ENCODE data around the gene CFL1.

DNA sequence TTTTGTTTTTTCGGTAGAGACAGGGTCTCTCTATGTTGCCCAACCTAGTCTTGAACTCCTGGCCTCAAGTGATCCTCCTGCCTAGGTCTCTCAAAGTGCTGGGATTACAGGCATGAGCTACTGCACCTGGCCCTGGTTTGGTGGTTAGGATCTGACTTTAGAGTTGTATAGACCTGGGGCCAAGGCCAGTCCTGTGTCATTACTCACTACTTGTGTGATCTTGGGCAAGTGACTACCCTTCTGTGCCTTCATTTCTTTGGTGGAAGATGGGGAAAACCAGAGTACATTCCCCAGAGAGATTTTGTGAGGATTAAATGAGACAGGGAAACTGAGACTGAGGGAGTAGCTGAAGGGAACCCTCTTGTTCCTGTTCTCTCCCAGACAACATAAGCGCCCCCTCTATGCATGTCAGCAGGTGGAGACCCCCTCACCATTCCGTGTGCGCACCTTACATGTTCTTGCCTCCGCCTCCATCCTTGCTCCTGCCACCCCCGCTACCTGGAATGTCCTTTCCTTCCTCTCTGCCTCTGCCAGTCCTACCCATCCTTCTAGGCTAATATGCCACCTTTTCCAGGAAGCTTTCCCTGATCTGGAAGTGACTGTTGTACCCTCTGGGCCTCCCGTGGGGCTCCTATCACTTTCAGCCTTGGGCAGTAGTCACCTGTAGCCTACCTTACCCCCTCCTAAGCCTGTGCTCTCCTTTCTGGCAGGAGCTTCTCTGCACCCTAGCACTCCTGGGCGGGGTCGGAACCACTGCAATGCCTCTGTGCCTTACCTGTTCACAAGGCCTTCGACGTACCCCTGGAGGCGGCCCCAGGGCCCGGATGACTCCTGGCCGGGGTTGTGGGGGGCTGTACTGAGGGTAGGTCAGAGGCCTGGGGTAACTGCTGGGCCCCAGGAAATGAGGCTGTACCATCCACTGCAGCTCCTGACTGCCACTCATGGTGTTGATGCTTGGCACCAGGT, 38.3 kb upstream of the CFL1 start:
- TF ChIP-seq POLR2AphosphoS5 (IDR thresholded peaks at IDR 0.05; ENCODE audit: low read depth, low read length) (no peak), TAF1 (IDR thresholded peaks at IDR 0.05; ENCODE audit: borderline replicate concordance, insufficient read depth, low read length) (no peak), SIN3A (IDR thresholded peaks at IDR 0.05; ENCODE audit: borderline replicate concordance, insufficient read depth, low read length) (no peak)
- TF ChIP-seq, protein P1, sequence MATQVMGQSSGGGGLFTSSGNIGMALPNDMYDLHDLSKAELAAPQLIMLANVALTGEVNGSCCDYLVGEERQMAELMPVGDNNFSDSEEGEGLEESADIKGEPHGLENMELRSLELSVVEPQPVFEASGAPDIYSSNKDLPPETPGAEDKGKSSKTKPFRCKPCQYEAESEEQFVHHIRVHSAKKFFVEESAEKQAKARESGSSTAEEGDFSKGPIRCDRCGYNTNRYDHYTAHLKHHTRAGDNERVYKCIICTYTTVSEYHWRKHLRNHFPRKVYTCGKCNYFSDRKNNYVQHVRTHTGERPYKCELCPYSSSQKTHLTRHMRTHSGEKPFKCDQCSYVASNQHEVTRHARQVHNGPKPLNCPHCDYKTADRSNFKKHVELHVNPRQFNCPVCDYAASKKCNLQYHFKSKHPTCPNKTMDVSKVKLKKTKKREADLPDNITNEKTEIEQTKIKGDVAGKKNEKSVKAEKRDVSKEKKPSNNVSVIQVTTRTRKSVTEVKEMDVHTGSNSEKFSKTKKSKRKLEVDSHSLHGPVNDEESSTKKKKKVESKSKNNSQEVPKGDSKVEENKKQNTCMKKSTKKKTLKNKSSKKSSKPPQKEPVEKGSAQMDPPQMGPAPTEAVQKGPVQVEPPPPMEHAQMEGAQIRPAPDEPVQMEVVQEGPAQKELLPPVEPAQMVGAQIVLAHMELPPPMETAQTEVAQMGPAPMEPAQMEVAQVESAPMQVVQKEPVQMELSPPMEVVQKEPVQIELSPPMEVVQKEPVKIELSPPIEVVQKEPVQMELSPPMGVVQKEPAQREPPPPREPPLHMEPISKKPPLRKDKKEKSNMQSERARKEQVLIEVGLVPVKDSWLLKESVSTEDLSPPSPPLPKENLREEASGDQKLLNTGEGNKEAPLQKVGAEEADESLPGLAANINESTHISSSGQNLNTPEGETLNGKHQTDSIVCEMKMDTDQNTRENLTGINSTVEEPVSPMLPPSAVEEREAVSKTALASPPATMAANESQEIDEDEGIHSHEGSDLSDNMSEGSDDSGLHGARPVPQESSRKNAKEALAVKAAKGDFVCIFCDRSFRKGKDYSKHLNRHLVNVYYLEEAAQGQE (IDR thresholded peaks at IDR 0.05; ENCODE audit: insufficient read depth in 1 of 2, low read depth in 2 of 2, low read length in 2 of 2) = no peak

Measured in PFSK-1 (cell line).